AG04449 (cell line): ENCODE measurements around the gene FBXO36.
"Not testable (repeated sequence)": the region's sequence is repeated elsewhere in the genome, so short reads cannot be mapped to it uniquely, and the experiment has no call there.

Source experiments
- CTCF ChIA-PET: fragments of 350-600 bp; formaldehyde crosslinking; extraction: SDS; loops from one replicate; lab custom pipeline; 2021; ENCODE audit warnings: antibody characterized with exemption; lab: Yijun Ruan, JAX
- POLR2A ChIA-PET: fragments of 400-600, 350-600 bp; formaldehyde crosslinking; extraction: SDS; loops from one replicate; lab custom pipeline; 2020; ENCODE audit warnings: antibody characterized with exemption, inconsistent platforms; lab: Yijun Ruan, JAX
- DNase-seq: peaks from one replicate; pipeline ENCODE4 v3.0.0-alpha.2; 2010; ENCODE audit warnings: low read depth, low spot score
- H3K4me3 ChIP-seq: 2 replicates; pipeline ENCODE4 v1.5.1; 2011; ENCODE audit warnings: low read depth, mild to moderate bottlenecking, control low read depth, low read length
- TF ChIP-seq, protein P1 (sequence below): IDR thresholded peaks from one replicate; pipeline ENCODE4 v1.5.1; 2011; ENCODE audit warnings: mild to moderate bottlenecking, moderate library complexity, low read length, control low read depth, inconsistent platforms; ENCODE audit not compliant: insufficient read depth; ENCODE audit errors: missing control alignments

The FBXO36 gene

GRCh38 chr2:229945975-229946374 lies 23.7 kb downstream of the FBXO36 start:
- no peak overlapping the region for H3K4me3 ChIP-seq
- DNase-seq = no peak
- ChIA-PET CTCF (no interaction called here), POLR2A (no interaction called here)
- TF ChIP-seq, protein P1, sequence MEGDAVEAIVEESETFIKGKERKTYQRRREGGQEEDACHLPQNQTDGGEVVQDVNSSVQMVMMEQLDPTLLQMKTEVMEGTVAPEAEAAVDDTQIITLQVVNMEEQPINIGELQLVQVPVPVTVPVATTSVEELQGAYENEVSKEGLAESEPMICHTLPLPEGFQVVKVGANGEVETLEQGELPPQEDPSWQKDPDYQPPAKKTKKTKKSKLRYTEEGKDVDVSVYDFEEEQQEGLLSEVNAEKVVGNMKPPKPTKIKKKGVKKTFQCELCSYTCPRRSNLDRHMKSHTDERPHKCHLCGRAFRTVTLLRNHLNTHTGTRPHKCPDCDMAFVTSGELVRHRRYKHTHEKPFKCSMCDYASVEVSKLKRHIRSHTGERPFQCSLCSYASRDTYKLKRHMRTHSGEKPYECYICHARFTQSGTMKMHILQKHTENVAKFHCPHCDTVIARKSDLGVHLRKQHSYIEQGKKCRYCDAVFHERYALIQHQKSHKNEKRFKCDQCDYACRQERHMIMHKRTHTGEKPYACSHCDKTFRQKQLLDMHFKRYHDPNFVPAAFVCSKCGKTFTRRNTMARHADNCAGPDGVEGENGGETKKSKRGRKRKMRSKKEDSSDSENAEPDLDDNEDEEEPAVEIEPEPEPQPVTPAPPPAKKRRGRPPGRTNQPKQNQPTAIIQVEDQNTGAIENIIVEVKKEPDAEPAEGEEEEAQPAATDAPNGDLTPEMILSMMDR = no peak

DNA sequence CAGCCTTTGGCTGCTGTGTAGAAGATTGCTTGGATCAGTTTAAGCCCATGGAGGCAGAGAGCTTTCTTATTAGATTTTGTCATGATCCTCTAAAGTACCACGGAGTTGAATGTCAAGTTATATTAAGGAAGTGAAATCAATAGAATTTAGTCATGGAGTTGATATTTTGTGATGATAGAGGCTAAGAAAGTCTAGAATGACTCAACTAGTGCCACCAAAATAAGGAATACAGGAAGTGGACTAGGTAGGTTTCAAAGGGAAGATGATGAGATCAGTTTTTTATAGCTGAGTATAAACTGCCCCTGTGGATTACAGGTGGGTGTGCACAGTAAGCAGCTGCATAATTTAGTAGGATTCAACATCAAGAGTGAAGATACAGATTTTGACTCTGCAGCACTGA lies 25.2 kb downstream of the FBXO36 start:
- TF ChIP-seq, protein P1 = no peak
- ChIA-PET CTCF (no interaction called here), POLR2A (no interaction called here)
- no peak for DNase-seq
- H3K4me3 ChIP-seq = no peak overlapping the region

GRCh38 chr2:229952256-229952835 lies 30.0 kb downstream of the FBXO36 start:
- ChIA-PET CTCF (no interaction called here), POLR2A (no interaction called here)
- DNase-seq = no peak
- H3K4me3 ChIP-seq = no peak overlapping the region
- TF ChIP-seq, protein P1 = no peak

DNA sequence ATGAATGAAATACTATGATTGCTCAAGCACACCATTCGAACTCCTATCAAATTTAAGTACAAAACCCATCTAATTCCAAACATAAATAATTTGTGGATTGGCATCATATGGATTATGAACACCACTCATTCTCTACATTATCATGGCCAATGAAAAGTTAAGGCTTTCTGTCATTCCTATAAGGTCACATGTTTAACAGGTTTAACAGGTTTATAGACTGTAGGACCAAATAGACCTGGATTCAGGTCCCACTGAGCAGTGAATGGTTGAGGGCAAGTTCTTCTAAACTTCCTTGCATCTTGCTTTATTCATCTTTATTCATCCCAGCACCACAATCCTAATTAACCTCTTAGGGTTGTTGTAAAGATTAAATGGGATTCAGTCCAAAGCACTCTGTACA lies 33.4 kb downstream of the FBXO36 start:
- TF ChIP-seq, protein P1 = no peak
- ChIA-PET POLR2A (no interaction called here), CTCF (no interaction called here)

GRCh38 chr2:229956491-229956890 lies 34.2 kb downstream of the FBXO36 start:
- TF ChIP-seq, protein P1 = no peak
- POLR2A ChIA-PET = no interaction called here
- DNase-seq = no peak
- CTCF ChIA-PET = no interaction called here
- no peak overlapping the region for H3K4me3 ChIP-seq

More for the DNA sequence above, 33.4 kb downstream of the FBXO36 start:
- no peak overlapping the region for H3K4me3 ChIP-seq
- no peak for DNase-seq

DNA sequence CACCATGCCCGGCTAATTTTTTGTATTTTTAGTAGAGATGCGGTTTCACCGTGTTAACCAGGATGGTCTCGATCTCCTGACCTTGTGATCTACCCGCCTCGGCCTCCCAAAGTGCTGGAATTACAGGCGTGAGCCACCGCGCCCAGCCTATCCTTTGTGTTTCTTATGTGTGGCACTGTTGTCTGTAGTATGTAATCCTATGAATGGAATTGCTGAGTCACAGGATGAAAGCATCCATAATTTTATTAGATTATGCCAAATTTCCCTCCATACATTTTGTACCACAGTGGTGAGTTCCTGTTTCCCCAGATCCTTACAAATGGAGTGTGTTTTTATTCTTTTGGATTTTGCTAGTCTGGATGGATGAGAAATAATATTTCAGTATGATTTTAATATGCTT lies 41.3 kb downstream of the FBXO36 start:
- DNase-seq, CTCF ChIA-PET, H3K4me3 ChIP-seq, POLR2A ChIA-PET: not testable (repeated sequence)

DNA sequence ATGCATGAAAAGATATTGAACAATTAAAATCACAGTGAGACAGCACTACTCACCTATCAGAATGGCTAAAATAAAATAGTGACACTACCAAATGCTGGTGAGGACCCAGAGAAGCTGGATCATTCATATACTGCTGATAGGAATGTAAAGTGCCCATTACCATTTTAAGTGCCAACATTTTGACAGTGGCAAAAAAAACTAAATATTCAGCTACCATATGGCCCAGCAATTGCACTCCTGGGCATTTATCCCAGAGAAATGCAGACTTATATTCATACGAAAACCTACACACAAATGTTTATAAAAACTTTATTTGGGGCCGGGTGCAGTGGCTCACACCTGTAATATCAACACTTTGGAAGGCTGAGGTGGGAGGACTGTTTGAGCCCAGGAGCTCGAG lies 47.6 kb downstream of the FBXO36 start:
- POLR2A ChIA-PET = no interaction called here
- TF ChIP-seq, protein P1 = no peak
- H3K4me3 ChIP-seq = no peak overlapping the region
- CTCF ChIA-PET = interaction anchor here (1.7 kb wide), 1 partner anchor 39 kb away, joined by 4 read pairs; no protein-coding TSS in a partner anchor
- no peak for DNase-seq
